Left colon (tissue), 2 donors: ENCODE results near the gene SIM2. TPM values are rescaled to one million over a fixed set of nuclear protein-coding genes. Genes with fewer than 3 reads are reported as not detected.
A peak's percentile ranks its signal among the peaks of the same experiment; 100 is the strongest.
"Not testable (repeated sequence)": the region's sequence is repeated elsewhere in the genome, so short reads cannot be mapped to it uniquely, and the experiment has no call there.

ENCODE experiments used
- ATAC-seq: fragments of 200-7000 bp; cut with Tn5 transposase; one replicate; pipeline ENCODE4 v1.9.1; 2020; ENCODE audit warnings: mild to moderate bottlenecking, moderate library complexity
- DNase-seq, 2 donors: peaks; one replicate each; pipeline ENCODE4 v3.0.0-alpha.2; 2020
- intact Hi-C, 2 donors: fragments of 100-400 bp; cut with DNase I in 1 of 2; cut with micrococcal nuclease in 1 of 2; formaldehyde crosslinking; loops; one replicate each; pipeline versions ENCODE4 v1.11.2 to v1.14.0; 2022; cut with DNase I, micrococcal nuclease
- long read RNA-seq: library from polyadenylated mRNA; unstranded; transcript quantifications from one replicate; pipeline ENCODE4 v2.0.0, GENCODE V29; 2021
- total RNA-seq, 2 donors: library from RNA; stranded (reverse); fragmentation: NEBNext Ultra II Directional; extraction: Animal tissue kit (Norgen Biotek cat#: 25700); gene quantifications; one replicate each; pipeline ENCODE4 v1.2.1, GENCODE V29; 2021
- donor health status: DM: no; HTN: no; CAD: no.
- donor health status: DM: yes; HTN: yes; CAD: no.

The SIM2 gene
- under 1 TPM in 1 of 2 donors, not detected in 1; 0.34 TPM for total RNA-seq
- long read RNA-seq = 0 reads

GRCh38 chr21:36698981-36699545 is at the start of gene SIM2:
TSS of gene SIM2 (plus strand) at chr21:36699115. CDS start at chr21:36699747, 632 bp downstream.
- ATAC-seq = peak; percentile 68
- intact Hi-C loops = no loop called here
- DNase-seq = peak in 1 of 2 donors; percentile 49

GRCh38 chr21:36654324-36654723 is 44.6 kb upstream of the SIM2 start:
- ATAC-seq = no peak
- no peak for DNase-seq
- intact Hi-C loops = no loop called here

GRCh38 chr21:36654796-36655325 is 44.1 kb upstream of the SIM2 start:
- DNase-seq (no peak), ATAC-seq (no peak)
- intact Hi-C loops = no loop called here

- DNase-seq = no peak
- intact Hi-C loops = no loop called here
- ATAC-seq = no peak
Measured at GRCh38 chr21:36656138-36656537, 42.8 kb upstream of the SIM2 start.

GRCh38 chr21:36657290-36657689 is 41.6 kb upstream of the SIM2 start:
- DNase-seq, ATAC-seq, intact Hi-C loops: not testable (repeated sequence)

- no peak for DNase-seq
- no peak for ATAC-seq
- intact Hi-C loops = no loop called here
Measured at GRCh38 chr21:36657999-36658398, 40.9 kb upstream of the SIM2 start.

GRCh38 chr21:36658926-36659325 is 40.0 kb upstream of the SIM2 start:
- no peak for ATAC-seq
- no peak for DNase-seq
- intact Hi-C loops = no loop called here

GRCh38 chr21:36661511-36662309 is 37.2 kb upstream of the SIM2 start:
- peak; percentile 61 for ATAC-seq
- intact Hi-C loops = no loop called here
- peak in 1 of 2 donors; percentile 46 for DNase-seq

GRCh38 chr21:36663033-36663855 is 35.7 kb upstream of the SIM2 start:
- no peak for DNase-seq
- intact Hi-C loops = no loop called here
- no peak for ATAC-seq

GRCh38 chr21:36664662-36664990 is 34.3 kb upstream of the SIM2 start:
- intact Hi-C loops = no loop called here
- ATAC-seq = no peak
- DNase-seq = no peak

- intact Hi-C loops = no loop called here
- ATAC-seq (no peak), DNase-seq (no peak)
Measured at GRCh38 chr21:36665806-36666205, 33.1 kb upstream of the SIM2 start.

- intact Hi-C loops = no loop called here
- DNase-seq (no peak), ATAC-seq (no peak)
Measured at GRCh38 chr21:36668713-36669112, 30.2 kb upstream of the SIM2 start.

GRCh38 chr21:36671836-36672235 is 27.1 kb upstream of the SIM2 start:
- intact Hi-C loops = no loop called here
- ATAC-seq = no peak

GRCh38 chr21:36672296-36672695 is 26.6 kb upstream of the SIM2 start:
- intact Hi-C loops, DNase-seq, ATAC-seq: not testable (repeated sequence)

More at GRCh38 chr21:36671836-36672235, 27.1 kb upstream of the SIM2 start:
- no peak for DNase-seq

- intact Hi-C loops = no loop called here
- DNase-seq (no peak), ATAC-seq (no peak)
Measured at GRCh38 chr21:36672737-36673136, 26.2 kb upstream of the SIM2 start.

GRCh38 chr21:36676039-36676950 is 22.6 kb upstream of the SIM2 start:
- intact Hi-C loops = no loop called here
- no peak for ATAC-seq
- no peak for DNase-seq

- no peak for ATAC-seq
- no peak for DNase-seq
- intact Hi-C loops = no loop called here
Measured at GRCh38 chr21:36677443-36677842, 21.5 kb upstream of the SIM2 start.

- no peak for DNase-seq
- ATAC-seq = no peak
- intact Hi-C loops = no loop called here
Measured at GRCh38 chr21:36678538-36678937, 20.4 kb upstream of the SIM2 start.
